Kidney (tissue), 14 donors: ENCODE results near the gene UNC93B1. TPM values are rescaled to one million over a fixed set of nuclear protein-coding genes. Genes with fewer than 3 reads are reported as not detected.

ENCODE experiments used
- DNase-seq, 5 donors: peaks; one replicate each; pipeline ENCODE4 v3.0.0-alpha.2; 2013 to 2020
- FAIRE-seq: peaks from 2 replicates; lab custom pipeline; 2012; peaks lifted over from hg19 to GRCh38; lab: Jason Lieb, UNC
- H3K27ac ChIP-seq, 2 donors: one replicate each; pipeline ENCODE4 v1.7.0; 2013; ENCODE audit warnings: low read depth in 2 of 2, low read length in 2 of 2, inconsistent platforms in 1 of 2
- H3K27me3 ChIP-seq: one replicate; pipeline ENCODE4 v1.7.1; 2013; ENCODE audit warnings: low read length, inconsistent platforms; ENCODE audit not compliant: control insufficient read depth, insufficient read depth
- H3K36me3 ChIP-seq, 3 donors: one replicate each; pipeline versions ENCODE4 v1.7.0 to v1.7.1; 2013; ENCODE audit warnings: low read length in 3 of 3, control low read depth in 1 of 3, inconsistent platforms in 1 of 3; ENCODE audit not compliant: insufficient read depth in 3 of 3, control insufficient read depth in 2 of 3
- H3K4me1 ChIP-seq, 3 donors: one replicate each; pipeline versions ENCODE4 v1.7.0 to v1.7.1; 2013; ENCODE audit warnings: low read length in 3 of 3, inconsistent platforms in 1 of 3, low read depth in 1 of 3; ENCODE audit not compliant: control insufficient read depth in 2 of 3, insufficient read depth in 2 of 3
- H3K4me3 ChIP-seq, 3 donors: one replicate each; pipeline versions ENCODE4 v1.7.0 to v1.8.1; 2013; ENCODE audit warnings: low read length in 3 of 3, control low read depth in 1 of 3, inconsistent platforms in 1 of 3
- H3K9ac ChIP-seq, 3 donors: one replicate each; pipeline versions ENCODE4 v1.7.0 to v1.7.1; 2013; ENCODE audit warnings: low read length in 3 of 3, control low read depth in 1 of 3, inconsistent platforms in 1 of 3
- H3K9me3 ChIP-seq, 3 donors: one replicate each; pipeline versions ENCODE4 v1.7.0 to v1.7.1; 2013; ENCODE audit warnings: low read length in 3 of 3, control low read depth in 1 of 3, inconsistent platforms in 1 of 3; ENCODE audit not compliant: control insufficient read depth in 2 of 3, insufficient read depth in 1 of 3
- CTCF ChIP-seq: IDR thresholded peaks from 3 replicates; pipeline ENCODE4 v1.5.1; 2012; ENCODE audit warnings: mild to moderate bottlenecking, moderate library complexity, borderline replicate concordance; ENCODE audit not compliant: insufficient read depth; ENCODE audit errors: extremely low read depth
- intact Hi-C: fragments of 100-400 bp; cut with DNase I; formaldehyde crosslinking; loops from one replicate; pipeline ENCODE4 v1.11.1; 2022
- polyA plus RNA-seq: library from polyadenylated mRNA; stranded (reverse); fragments of 350-450 nt; fragmentation: Illumina TruSeq; extraction: RNeasy Lipid Tissue Mini Kit (QIAGEN cat#74804); gene quantifications from one replicate; pipeline ENCODE4 v1.2.3, GENCODE V29; 2014; ENCODE audit warnings: low read depth, low replicate concordance; ENCODE audit not compliant: insufficient read depth
- total RNA-seq: library from RNA; stranded (reverse); fragmentation: NEBNext Ultra II Directional; extraction: Animal tissue kit (Norgen Biotek cat#: 25700); gene quantifications from one replicate; pipeline ENCODE4 v1.2.1, GENCODE V29; 2021
- donor health status: control.
- donor health status: control.
- donor health status: control.
- donor health status: control.
- donor health status: control.
- donor health status: DM: yes; HTN: yes; CAD: no.
- donor health status: Normal renal cell carcinoma (clear cell type).

Gene UNC93B1
- total and polyA plus RNA-seq, 2 donors from 2014 or later = 21.3 to 67.9 TPM

GRCh38 chr11:68044898-68045351 lies 41.0 kb upstream of the UNC93B1 start:
- peaks cover 0 to 3% (median 0%) of the 10 kb centered on the region in 3 donors for H3K4me1 ChIP-seq
- H3K27ac ChIP-seq = no peak overlapping the region
- intact Hi-C loops = no loop called here
- H3K9ac ChIP-seq = no peak overlapping the region
- DNase-seq (no peak), FAIRE-seq (no peak)
- TF ChIP-seq CTCF = no peak
- no peaks in the 10 kb centered on the region for H3K9me3 ChIP-seq
- H3K4me3 ChIP-seq = no peak overlapping the region
- no peaks in the 10 kb centered on the region for H3K36me3 ChIP-seq
- no peaks in the 10 kb centered on the region for H3K27me3 ChIP-seq

GRCh38 chr11:68044145-68044813 lies 40.4 kb upstream of the UNC93B1 start:
- Histone ChIP-seq H3K36me3 (no peaks in the 10 kb centered on the region), H3K27ac (no peak overlapping the region), H3K27me3 (no peaks in the 10 kb centered on the region), H3K9me3 (no peaks in the 10 kb centered on the region), H3K4me1 (peaks cover 0 to 7% (median 0%) of the 10 kb centered on the region in 3 donors), H3K4me3 (no peak overlapping the region), H3K9ac (no peak overlapping the region)
- FAIRE-seq (no peak), DNase-seq (no peak)
- intact Hi-C loops = no loop called here
- TF ChIP-seq CTCF = no peak

- Histone ChIP-seq H3K9me3 (no peaks in the 10 kb centered on the region), H3K36me3 (no peaks in the 10 kb centered on the region), H3K4me1 (peaks cover 0 to 11% (median 1%) of the 10 kb centered on the region in 3 donors), H3K9ac (no peak overlapping the region), H3K4me3 (no peak overlapping the region), H3K27me3 (no peaks in the 10 kb centered on the region), H3K27ac (no peak overlapping the region)
- TF ChIP-seq CTCF = no peak
- DNase-seq (peak in 3 of 5 donors; percentile 37 to 80 (median 62)), FAIRE-seq (no peak)
- intact Hi-C loops = no loop called here
These were observed 39.6 kb upstream of the UNC93B1 start for GRCh38 chr11:68043349-68044144.
